CD4-positive, CD25-positive, alpha-beta regulatory T cell (primary cell): ENCODE data around the gene PBX3. TPM values are rescaled to one million over a fixed set of nuclear protein-coding genes. Genes with fewer than 3 reads are reported as not detected.

Experiments used
- ATAC-seq, 2 donors: fragments of 150-1000 bp; cut with Tn5 transposase; one replicate each; pipeline ENCODE4 v1.10.0; 2021; ENCODE audit warnings: low read depth in 2 of 2, moderate number of reproducible peaks in 2 of 2, moderate library complexity in 1 of 2
- DNase-seq, 3 donors: peaks; one replicate each; pipeline versions ENCODE4 v3.0.0 to v3.0.0-alpha.2; 2012 to 2022; ENCODE audit warnings: mixed read lengths in 1 of 3
- H3K27ac ChIP-seq: one replicate; pipeline ENCODE4 v1.7.0; 2013; ENCODE audit warnings: mild to moderate bottlenecking, low read length; ENCODE audit not compliant: insufficient read depth, poor library complexity, severe bottlenecking
- H3K27me3 ChIP-seq: one replicate; pipeline ENCODE4 v1.7.0; 2013; ENCODE audit warnings: low read length; ENCODE audit not compliant: control insufficient read depth, insufficient read depth
- H3K36me3 ChIP-seq: one replicate; pipeline ENCODE4 v1.7.0; 2013; ENCODE audit warnings: mild to moderate bottlenecking, low read length, moderate library complexity; ENCODE audit not compliant: control insufficient read depth, insufficient read depth
- H3K4me1 ChIP-seq: 2 replicates; pipeline ENCODE4 v1.7.0; 2013; ENCODE audit warnings: mild to moderate bottlenecking, low read length; ENCODE audit not compliant: insufficient read depth, control insufficient read depth, poor library complexity, severe bottlenecking
- H3K4me3 ChIP-seq: one replicate; pipeline ENCODE4 v1.7.0; 2013; ENCODE audit warnings: low read depth, mild to moderate bottlenecking, low read length, moderate library complexity
- H3K9me3 ChIP-seq, 2 experiments: 1 replicate in 1 of 2; 2 replicates in 1 of 2; pipeline ENCODE4 v1.7.0; 2013; ENCODE audit warnings: low read length in 2 of 2, mild to moderate bottlenecking in 1 of 2, moderate library complexity in 1 of 2; ENCODE audit not compliant: control insufficient read depth in 2 of 2
- H3K27ac Mint-ChIP-seq, 3 donors: one replicate each; pipeline ENCODE4 v1.8.0; 2020 to 2022; ENCODE audit warnings: mild to moderate bottlenecking in 3 of 3, mixed read lengths in 3 of 3, moderate library complexity in 2 of 3
- H3K27me3 Mint-ChIP-seq: one replicate; pipeline ENCODE4 v1.8.0; 2022; ENCODE audit warnings: mild to moderate bottlenecking, mixed read lengths
- H3K36me3 Mint-ChIP-seq: one replicate; pipeline ENCODE4 v1.8.0; 2020; ENCODE audit warnings: mixed read lengths
- H3K4me1 Mint-ChIP-seq, 4 donors: one replicate each; pipeline ENCODE4 v1.8.0; 2020 to 2022; ENCODE audit warnings: mixed read lengths in 4 of 4, mild to moderate bottlenecking in 1 of 4
- H3K4me3 Mint-ChIP-seq, 4 donors: one replicate each; pipeline ENCODE4 v1.8.0; 2020 to 2022; ENCODE audit warnings: mild to moderate bottlenecking in 4 of 4, mixed read lengths in 4 of 4, moderate library complexity in 3 of 4
- H3K9me3 Mint-ChIP-seq, 7 donors: one replicate each; pipeline ENCODE4 v1.8.0; 2020 to 2022; ENCODE audit warnings: mixed read lengths in 7 of 7, mild to moderate bottlenecking in 3 of 7, moderate library complexity in 2 of 7
- polyA plus RNA-seq, 4 donors: library from polyadenylated mRNA; unstranded; fragments of 300-500 nt; fragmentation: Illumina TruSeq; gene quantifications; one replicate each; pipeline ENCODE4 v1.2.3, GENCODE V29; 2021
- total RNA-seq: library from RNA; stranded (reverse); gene quantifications from one replicate; pipeline ENCODE4 v1.2.3, GENCODE V29; 2022

The PBX3 gene
- total RNA-seq, result 18.3 TPM
- polyA plus RNA-seq, result 1 to 10 TPM; 3.7 to 7.7 (median 4.5) TPM

GRCh38 chr9:125747053-125747764 is at the start of gene PBX3:
Gene PBX3, plus strand, starts transcription at chr9:125747373.
- H3K27ac Mint-ChIP-seq, result peak within 1 kb of the TSS; percentile 86 to 96 (median 87)
- peak; percentile 39 to 54 (median 54) for DNase-seq
- Histone ChIP-seq H3K27ac (peak within 1 kb of the TSS; percentile 71), H3K9me3 (no peaks in the 10 kb centered on the region), H3K36me3 (no peaks in the 10 kb centered on the region), H3K27me3 (no peaks in the 10 kb centered on the region), H3K4me3 (peak within 1 kb of the TSS; percentile 89), H3K4me1 (peaks cover 18% of the 10 kb centered on the region)
- peaks cover 11 to 34% (median 23%) of the 10 kb centered on the region in 4 donors for H3K4me1 Mint-ChIP-seq
- H3K4me3 Mint-ChIP-seq, result peak within 1 kb of the TSS; percentile 94 to 99 (median 96)
- peak; percentile 7 to 14 for ATAC-seq
- peaks cover 19% of the 10 kb centered on the region for H3K27me3 Mint-ChIP-seq
- no peaks in the 10 kb centered on the region for H3K36me3 Mint-ChIP-seq
- peaks cover 0 to 2% (median 0%) of the 10 kb centered on the region in 7 donors for H3K9me3 Mint-ChIP-seq

DNA sequence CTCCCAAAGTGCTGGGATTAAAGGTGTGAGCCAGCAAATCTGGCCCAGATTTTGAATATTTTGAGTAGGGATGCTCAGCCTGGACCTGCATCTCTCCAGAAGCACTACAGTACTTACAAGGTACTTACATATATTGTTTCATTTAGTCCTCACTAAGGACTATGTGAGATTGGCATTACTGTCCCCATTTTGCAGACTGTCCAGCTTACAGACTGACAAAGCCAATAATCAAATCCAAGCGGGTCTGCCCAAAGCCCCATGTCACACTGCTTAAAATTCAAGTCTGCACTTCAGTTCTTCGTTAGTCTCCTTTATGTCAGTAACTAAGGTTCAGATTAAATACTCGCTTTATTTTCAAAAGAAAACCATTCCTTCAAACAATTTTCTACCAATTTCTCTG is 47.3 kb upstream of the PBX3 start:
- H3K36me3 Mint-ChIP-seq, result peaks cover 26% of the 10 kb centered on the region
- peaks cover 9% of the 10 kb centered on the region for H3K4me1 ChIP-seq
- no peak overlapping the region for H3K27ac Mint-ChIP-seq
- H3K27ac ChIP-seq, result no peak overlapping the region
- no peak overlapping the region for H3K4me3 Mint-ChIP-seq
- no peaks in the 10 kb centered on the region for H3K27me3 Mint-ChIP-seq
- DNase-seq (no peak), ATAC-seq (no peak)
- H3K9me3 Mint-ChIP-seq, result no peaks in the 10 kb centered on the region
- no peaks in the 10 kb centered on the region for H3K27me3 ChIP-seq
- no peak overlapping the region for H3K4me3 ChIP-seq
- no peaks in the 10 kb centered on the region for H3K36me3 ChIP-seq
- H3K9me3 ChIP-seq, result no peaks in the 10 kb centered on the region
- H3K4me1 Mint-ChIP-seq, result peaks cover 46 to 62% (median 55%) of the 10 kb centered on the region in 4 donors

- Mint-ChIP-seq H3K36me3 (peaks cover 26% of the 10 kb centered on the region), H3K9me3 (no peaks in the 10 kb centered on the region), H3K4me1 (peaks cover 53 to 72% (median 59%) of the 10 kb centered on the region in 4 donors), H3K27ac (no peak overlapping the region), H3K4me3 (peak overlapping the region in 1 of 4 donors; percentile 37), H3K27me3 (no peaks in the 10 kb centered on the region)
- Histone ChIP-seq H3K36me3 (no peaks in the 10 kb centered on the region), H3K27me3 (no peaks in the 10 kb centered on the region), H3K27ac (no peak overlapping the region), H3K9me3 (no peaks in the 10 kb centered on the region), H3K4me1 (peaks cover 9% of the 10 kb centered on the region), H3K4me3 (no peak overlapping the region)
- ATAC-seq (peak in 1 of 2 donors; percentile 28), DNase-seq (peak in 1 of 3 donors; percentile 11)
These were observed 46.4 kb upstream of the PBX3 start for GRCh38 chr9:125700791-125701190.

- H3K9me3 Mint-ChIP-seq, result no peaks in the 10 kb centered on the region
- Histone ChIP-seq H3K36me3 (no peaks in the 10 kb centered on the region), H3K9me3 (no peaks in the 10 kb centered on the region), H3K27me3 (no peaks in the 10 kb centered on the region), H3K4me3 (no peak overlapping the region), H3K27ac (no peak overlapping the region), H3K4me1 (peaks cover 15% of the 10 kb centered on the region)
- H3K36me3 Mint-ChIP-seq, result peaks cover 25% of the 10 kb centered on the region
- DNase-seq (no peak), ATAC-seq (no peak)
- no peaks in the 10 kb centered on the region for H3K27me3 Mint-ChIP-seq
- no peak overlapping the region for H3K4me3 Mint-ChIP-seq
- peaks cover 53 to 76% (median 63%) of the 10 kb centered on the region in 4 donors for H3K4me1 Mint-ChIP-seq
- H3K27ac Mint-ChIP-seq, result no peak overlapping the region
These were observed 45.8 kb upstream of the PBX3 start for GRCh38 chr9:125701351-125701750.

- peaks cover 26% of the 10 kb centered on the region for H3K4me1 ChIP-seq
- H3K27ac Mint-ChIP-seq, result peak overlapping the region in 1 of 3 donors; percentile 24
- no peak overlapping the region for H3K4me3 ChIP-seq
- no peaks in the 10 kb centered on the region for H3K9me3 Mint-ChIP-seq
- H3K36me3 ChIP-seq, result no peaks in the 10 kb centered on the region
- H3K27me3 Mint-ChIP-seq, result no peaks in the 10 kb centered on the region
- peaks cover 14% of the 10 kb centered on the region for H3K36me3 Mint-ChIP-seq
- peak overlapping the region in 3 of 4 donors; percentile 0 to 86 (median 58) for H3K4me3 Mint-ChIP-seq
- DNase-seq (no peak), ATAC-seq (no peak)
- H3K27ac ChIP-seq, result no peak overlapping the region
- no peaks in the 10 kb centered on the region for H3K27me3 ChIP-seq
- peaks cover 41 to 71% (median 55%) of the 10 kb centered on the region in 4 donors for H3K4me1 Mint-ChIP-seq
- H3K9me3 ChIP-seq, result no peaks in the 10 kb centered on the region
These were observed 43.5 kb upstream of the PBX3 start for GRCh38 chr9:125703662-125704061.

DNA sequence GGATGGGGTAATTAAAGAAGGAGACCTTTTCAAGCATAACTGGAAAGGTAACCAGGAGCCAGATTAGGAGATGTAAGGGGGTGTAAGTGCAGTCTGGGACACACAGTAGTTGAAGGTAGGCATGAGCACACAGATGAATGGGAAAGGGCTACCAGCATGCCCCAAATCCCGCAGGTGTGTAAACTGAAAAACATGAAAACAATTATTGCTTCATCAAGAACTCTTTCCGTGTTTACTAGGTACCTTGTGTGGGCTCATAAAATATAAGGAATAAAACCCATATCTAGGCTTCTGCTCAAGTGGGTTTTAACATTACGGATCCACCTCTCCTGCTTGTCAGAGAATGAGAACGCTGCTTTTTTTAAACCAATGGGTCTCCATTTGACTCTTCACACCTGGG is 41.3 kb upstream of the PBX3 start:
- Histone ChIP-seq H3K27ac (no peak overlapping the region), H3K4me1 (peaks cover 26% of the 10 kb centered on the region), H3K36me3 (no peaks in the 10 kb centered on the region), H3K4me3 (peak overlapping the region; percentile 66), H3K9me3 (no peaks in the 10 kb centered on the region), H3K27me3 (no peaks in the 10 kb centered on the region)
- H3K27me3 Mint-ChIP-seq, result no peaks in the 10 kb centered on the region
- H3K27ac Mint-ChIP-seq, result peak overlapping the region in 2 of 3 donors; percentile 48 to 80
- no peaks in the 10 kb centered on the region for H3K9me3 Mint-ChIP-seq
- peak overlapping the region; percentile 86 to 91 (median 88) for H3K4me3 Mint-ChIP-seq
- no peak for ATAC-seq
- peaks cover 11% of the 10 kb centered on the region for H3K36me3 Mint-ChIP-seq
- H3K4me1 Mint-ChIP-seq, result peaks cover 26 to 63% (median 42%) of the 10 kb centered on the region in 4 donors
- no peak for DNase-seq

- ATAC-seq, result peak; percentile 99
- Histone ChIP-seq H3K9me3 (no peaks in the 10 kb centered on the region), H3K27me3 (no peaks in the 10 kb centered on the region), H3K27ac (peak within 1 kb of the TSS; percentile 75), H3K36me3 (no peaks in the 10 kb centered on the region), H3K4me3 (peak within 1 kb of the TSS; percentile 77), H3K4me1 (peaks cover 18% of the 10 kb centered on the region)
- H3K9me3 Mint-ChIP-seq, result no peaks in the 10 kb centered on the region
- H3K27me3 Mint-ChIP-seq, result no peaks in the 10 kb centered on the region
- peak within 1 kb of the TSS; percentile 86 to 91 (median 88) for H3K4me3 Mint-ChIP-seq
- DNase-seq, result peak; percentile 81 to 93 (median 88)
- peaks cover 11% of the 10 kb centered on the region for H3K36me3 Mint-ChIP-seq
- H3K27ac Mint-ChIP-seq, result peak within 1 kb of the TSS; percentile 86 to 90 (median 86)
- peaks cover 20 to 57% (median 33%) of the 10 kb centered on the region in 4 donors for H3K4me1 Mint-ChIP-seq
These were observed 40.3 kb upstream of the PBX3 start, which contains the start of gene MAPKAP1 for GRCh38 chr9:125706651-125707471. Gene MAPKAP1, minus strand, starts transcription at chr9:125707208. Its CDS starts 34,634 bp downstream, at chr9:125672574.
